Colonic mucosa (tissue), 4 donors: ENCODE measurements around the gene PIK3R6. TPM values are rescaled to one million over a fixed set of nuclear protein-coding genes. Genes with fewer than 3 reads are reported as not detected.

Experiments
- DNase-seq: peaks from one replicate; pipeline ENCODE4 v3.0.0-alpha.2; 2020
- H3K27ac ChIP-seq: fragments of 200-600 bp; one replicate; pipeline ENCODE4 v1.8.0; 2021
- H3K27me3 ChIP-seq: fragments of 200-600 bp; one replicate; pipeline ENCODE4 v1.8.0; 2021
- H3K36me3 ChIP-seq: fragments of 200-600 bp; one replicate; pipeline ENCODE4 v1.8.0; 2021
- H3K4me1 ChIP-seq: fragments of 200-600 bp; one replicate; pipeline ENCODE4 v1.8.0; 2021; ENCODE audit warnings: mild to moderate bottlenecking
- H3K4me3 ChIP-seq: fragments of 200-600 bp; one replicate; pipeline ENCODE4 v1.8.0; 2021
- H3K9ac ChIP-seq, 2 donors: one replicate each; pipeline ENCODE4 v1.7.0; 2013; ENCODE audit warnings: control low read depth in 2 of 2, low read depth in 2 of 2, low read length in 2 of 2
- H3K9me3 ChIP-seq: fragments of 200-600 bp; one replicate; pipeline ENCODE4 v1.8.0; 2021
- CTCF ChIP-seq: fragments of 200-600 bp; IDR thresholded peaks from one replicate; pipeline ENCODE4 v1.8.0; 2022; ENCODE audit warnings: antibody characterized with exemption, mild to moderate bottlenecking
- intact Hi-C: fragments of 100-400 bp; cut with DNase I; formaldehyde crosslinking; loops from one replicate; pipeline ENCODE4 v1.14.1; 2022
- total RNA-seq, 2 donors: library from RNA; stranded (reverse); fragmentation: NEBNext Ultra II Directional in 1 of 2; extraction: Animal tissue kit (Norgen Biotek cat#: 25700) in 1 of 2; gene quantifications; one replicate each; pipeline ENCODE4 v1.2.1, GENCODE V29; 2021
- donor health status: healthy.
- donor health status: DM: no; HTN: no; CAD: no.
- donor health status: DM: no; HTN: no; CAD: no.

Gene PIK3R6
- total RNA-seq, 2 donors from 2014 or later, result 0.61 to 0.96 TPM

- no peaks in the 10 kb centered on the region for H3K9me3 ChIP-seq
- H3K36me3 ChIP-seq, result no peaks in the 10 kb centered on the region
- intact Hi-C loops, result no loop called here
- no peak for DNase-seq
- no peaks in the 10 kb centered on the region for H3K27me3 ChIP-seq
- no peaks in the 10 kb centered on the region for H3K4me1 ChIP-seq
- TF ChIP-seq CTCF, result no peak
- H3K27ac ChIP-seq, result no peak overlapping the region
- H3K4me3 ChIP-seq, result no peak overlapping the region
- no peak overlapping the region for H3K9ac ChIP-seq
Measured at GRCh38 chr17:8904201-8904600, 36.7 kb upstream of the PIK3R6 start.

DNA sequence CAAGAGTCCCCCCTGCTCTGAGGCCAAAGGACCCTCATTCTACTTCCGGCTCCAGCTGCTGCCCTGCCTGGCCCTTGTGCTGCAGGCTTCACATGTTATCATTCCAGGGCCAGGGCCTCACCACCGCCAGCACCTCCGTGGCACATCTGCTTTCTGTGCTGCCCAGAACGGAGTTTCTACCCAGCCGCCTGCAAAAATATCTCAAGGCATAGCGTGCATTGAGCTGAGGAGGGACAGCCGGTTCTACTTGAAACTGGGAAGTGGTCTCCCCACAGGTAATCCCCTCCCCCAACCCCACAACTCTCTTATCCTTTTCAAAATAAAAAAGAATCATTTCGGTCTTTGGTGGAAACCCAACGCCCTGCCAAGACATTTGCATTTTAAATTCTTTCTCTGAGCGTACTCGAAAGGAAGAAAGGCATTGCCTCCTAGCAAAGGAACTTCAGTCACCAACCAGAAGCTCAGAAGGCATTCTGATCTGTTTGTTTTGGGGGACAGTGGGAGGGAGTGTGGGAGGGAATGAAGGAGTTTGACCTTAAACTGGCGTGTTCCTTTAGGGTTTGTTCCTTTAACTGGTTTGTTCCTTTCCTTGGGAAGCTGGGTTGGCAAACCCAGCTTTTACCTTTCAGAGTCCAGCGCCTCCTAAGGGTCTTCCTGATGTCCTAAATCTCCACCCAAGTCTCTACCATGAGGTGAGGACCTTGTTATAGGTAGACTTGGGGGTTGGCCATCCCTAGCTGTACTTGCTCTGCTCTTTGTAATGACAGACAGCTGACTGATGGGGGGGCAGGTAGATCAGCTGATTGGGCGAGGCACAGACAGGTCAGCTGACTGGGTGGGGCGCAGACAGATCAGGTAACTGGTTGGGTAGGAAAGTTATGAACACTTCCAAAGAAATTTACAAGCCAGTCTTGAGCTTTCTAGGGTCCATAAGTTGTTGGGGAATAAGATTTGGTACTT lies 33.4 kb upstream of the PIK3R6 start:
- Histone ChIP-seq H3K27me3 (no peaks in the 10 kb centered on the region), H3K4me1 (no peaks in the 10 kb centered on the region), H3K36me3 (no peaks in the 10 kb centered on the region), H3K9ac (no peak overlapping the region), H3K4me3 (no peak overlapping the region), H3K9me3 (no peaks in the 10 kb centered on the region), H3K27ac (no peak overlapping the region)
- no peak for DNase-seq
- intact Hi-C loops, result no loop called here
- TF ChIP-seq CTCF, result no peak

GRCh38 chr17:8900207-8900606 lies 32.7 kb upstream of the PIK3R6 start:
- H3K36me3 ChIP-seq, result no peaks in the 10 kb centered on the region
- H3K27me3 ChIP-seq, result no peaks in the 10 kb centered on the region

DNA sequence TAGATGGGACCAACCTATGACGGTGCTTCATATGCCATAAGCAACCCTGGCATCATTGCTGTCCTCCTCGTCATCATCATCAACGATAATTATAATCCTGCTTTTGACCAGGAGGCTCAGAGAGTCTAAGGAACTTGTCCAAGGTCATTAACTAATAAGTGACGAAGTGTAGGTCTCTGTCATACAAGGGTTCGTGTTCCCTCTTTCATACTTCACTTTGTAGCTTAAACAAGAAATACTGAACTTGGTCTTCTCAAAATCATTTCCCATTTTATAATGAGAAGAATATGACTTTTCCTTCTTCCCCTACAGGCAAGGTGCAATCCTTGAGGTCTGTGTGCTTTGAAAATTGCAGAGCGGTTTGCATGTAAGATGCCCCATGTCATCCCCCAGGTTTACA lies 31.2 kb upstream of the PIK3R6 start:
- no peak for DNase-seq
- Histone ChIP-seq H3K4me3 (no peak overlapping the region), H3K36me3 (no peaks in the 10 kb centered on the region), H3K9me3 (no peaks in the 10 kb centered on the region), H3K27me3 (no peaks in the 10 kb centered on the region), H3K4me1 (no peaks in the 10 kb centered on the region), H3K27ac (no peak overlapping the region), H3K9ac (no peak overlapping the region)
- no peak for TF ChIP-seq CTCF
- intact Hi-C loops, result loop anchor here (10.0 kb wide), 1 partner anchor 484 kb away; no protein-coding TSS in a partner anchor

More at GRCh38 chr17:8900207-8900606, 32.7 kb upstream of the PIK3R6 start:
- Histone ChIP-seq H3K9ac (no peak overlapping the region), H3K27ac (no peak overlapping the region), H3K4me3 (no peak overlapping the region), H3K4me1 (no peaks in the 10 kb centered on the region), H3K9me3 (no peaks in the 10 kb centered on the region)
- no peak for DNase-seq
- intact Hi-C loops, result no loop called here
- TF ChIP-seq CTCF, result no peak

DNA sequence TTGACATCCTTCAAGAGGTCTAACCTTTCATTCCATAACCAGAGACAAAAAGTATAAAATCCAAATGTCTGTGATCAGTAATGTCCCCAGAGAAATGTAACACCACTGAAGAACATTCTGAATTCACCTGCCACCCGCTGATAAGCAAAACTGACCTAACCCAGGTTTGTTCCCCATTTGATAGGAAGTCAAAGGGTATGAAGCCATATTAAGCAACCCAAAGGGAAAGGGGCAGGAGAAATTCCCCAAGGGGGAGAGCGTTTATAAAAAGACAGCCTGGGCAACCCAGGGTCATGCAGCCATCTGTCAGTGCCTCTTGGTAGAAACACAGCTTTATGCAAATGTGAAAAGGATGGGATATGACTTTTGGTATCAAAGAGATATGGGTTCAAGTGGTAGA lies 30.7 kb upstream of the PIK3R6 start:
- TF ChIP-seq CTCF, result no peak
- no peaks in the 10 kb centered on the region for H3K27me3 ChIP-seq
- H3K4me1 ChIP-seq, result no peaks in the 10 kb centered on the region
- H3K9me3 ChIP-seq, result no peaks in the 10 kb centered on the region
- no peak overlapping the region for H3K4me3 ChIP-seq
- no peak overlapping the region for H3K27ac ChIP-seq
- intact Hi-C loops, result loop anchor here (10.0 kb wide), 1 partner anchor 483 kb away; no protein-coding TSS in a partner anchor
- no peaks in the 10 kb centered on the region for H3K36me3 ChIP-seq
- H3K9ac ChIP-seq, result no peak overlapping the region
- no peak for DNase-seq
